GM11168 (cell line): Measurements from ENCODE around the gene TADA3.
"Not testable (repeated sequence)": the region's sequence is repeated elsewhere in the genome, so short reads cannot be mapped to it uniquely, and the experiment has no call there.

Experiments used
- in situ Hi-C: fragments of 300-500 bp; cut with MboI; formaldehyde crosslinking; loops from one replicate; pipeline ENCODE4 v1.12.0; 2022; ENCODE audit warnings: low sequenced_read_pairs; ENCODE audit not compliant: unreplicated experiment

The TADA3 gene

GRCh38 chr3:9786825-9787669 lies 5.2 kb downstream of the TADA3 start:
- in situ Hi-C loops: no loop called here

- in situ Hi-C loops: no loop called here
Observed at GRCh38 chr3:9786209-9786739, 6.0 kb downstream of the TADA3 start.

- in situ Hi-C loops: no loop called here
Observed at GRCh38 chr3:9785602-9786001, 6.7 kb downstream of the TADA3 start.

- in situ Hi-C loops: no loop called here
Observed at GRCh38 chr3:9784965-9785364, 7.3 kb downstream of the TADA3 start.

GRCh38 chr3:9783954-9784353 lies 8.3 kb downstream of the TADA3 start:
- in situ Hi-C loops: no loop called here

GRCh38 chr3:9782770-9783169 lies 9.5 kb downstream of the TADA3 start:
- in situ Hi-C loops: no loop called here

- in situ Hi-C loops: no loop called here
Observed at GRCh38 chr3:9781978-9782603, 10.2 kb downstream of the TADA3 start.

GRCh38 chr3:9781551-9781950 lies 10.7 kb downstream of the TADA3 start:
- in situ Hi-C loops: no loop called here

GRCh38 chr3:9780910-9781309 lies 11.4 kb downstream of the TADA3 start:
- in situ Hi-C loops: no loop called here

- in situ Hi-C loops: no loop called here
Observed at GRCh38 chr3:9780458-9780812, 11.8 kb downstream of the TADA3 start.

- in situ Hi-C loops: no loop called here
Observed at GRCh38 chr3:9779721-9780457, 12.4 kb downstream of the TADA3 start.

- in situ Hi-C loops: no loop called here
Observed at GRCh38 chr3:9779075-9779593, 13.1 kb downstream of the TADA3 start.

- in situ Hi-C loops: no loop called here
Observed at GRCh38 chr3:9778143-9779074, 13.9 kb downstream of the TADA3 start.

GRCh38 chr3:9777694-9778021 lies 14.6 kb downstream of the TADA3 start:
- in situ Hi-C loops: no loop called here

GRCh38 chr3:9776896-9777693 lies 15.2 kb downstream of the TADA3 start:
- in situ Hi-C loops: no loop called here

- in situ Hi-C loops: not testable (repeated sequence)
Observed at GRCh38 chr3:9771007-9771406, 21.3 kb downstream of the TADA3 start.

- in situ Hi-C loops: no loop called here
Observed at GRCh38 chr3:9770276-9770812, 21.9 kb downstream of the TADA3 start.

- in situ Hi-C loops: no loop called here
Observed at GRCh38 chr3:9769426-9770275, 22.6 kb downstream of the TADA3 start, which contains the start of gene CAMK1. Gene CAMK1 (minus strand): TSS chr3:9769947. CDS start chr3:9767749, 2,198 bp downstream.
